ENCODE data around the gene TMEM80. TPM values are rescaled to one million over a fixed set of nuclear protein-coding genes. Genes with fewer than 3 reads are reported as not detected.

The TMEM80 gene
- total and polyA plus RNA-seq, 2 of the 8 experiments (the other 6 are each of a cell fraction or from before 2014, with no cell fraction given) = 8.0 to 16.3 TPM

DNA sequence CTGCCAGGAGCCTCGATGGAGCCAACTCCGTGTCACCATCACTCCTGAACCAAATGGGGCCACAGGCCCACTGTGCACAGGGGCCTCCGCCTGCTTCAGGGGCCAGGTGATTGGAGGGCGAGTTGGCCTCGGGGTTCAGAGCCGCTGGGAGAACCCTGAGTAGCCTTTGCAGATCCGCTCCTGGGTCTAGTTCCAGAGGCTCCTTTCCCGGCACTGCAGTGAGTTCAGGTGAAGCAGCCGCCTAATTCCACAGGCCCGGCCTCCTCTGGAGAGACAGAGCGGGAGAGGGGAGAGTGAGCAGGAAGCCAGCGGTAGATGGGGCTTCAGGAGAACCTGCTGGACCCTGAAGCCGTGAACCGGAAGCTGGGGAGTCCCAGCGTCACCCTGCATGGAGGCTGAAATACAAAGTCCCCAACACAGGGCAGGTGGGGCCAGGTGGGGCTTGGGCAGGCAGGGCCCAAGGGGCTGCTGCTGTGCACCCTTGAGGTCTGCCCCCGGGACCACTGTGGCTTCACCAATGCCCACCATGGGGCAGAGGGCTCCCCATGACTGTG lies 36.0 kb upstream of the TMEM80 start:
- no peak overlapping the region for H3K23ac ChIP-seq (ENCODE audit: insufficient read length)
- no peak overlapping the region for H3K18ac ChIP-seq (ENCODE audit: extremely low read depth, low read length)
- H3K4me2 ChIP-seq (ENCODE audit: insufficient read depth in 1 of 2, low read depth in 2 of 2, low read length in 2 of 2) = no peak overlapping the region
- no peak overlapping the region for H2BK12ac ChIP-seq (ENCODE audit: low read depth, low read length)
- H2AK5ac ChIP-seq (ENCODE audit: low read depth, low read length) = no peak overlapping the region
- CTCF ChIA-PET (ENCODE audit: partially characterized antibody) = interaction anchor here (0.7 to 3.6 kb wide), 3 partner anchors 21 to 116 kb away, joined by 3 to 16 read pairs (median 4); no protein-coding TSS in a partner anchor
- DNase-seq (ENCODE audit: low read depth in 1 of 2, low spot score in 2 of 2) (no peak), FAIRE-seq (no peak)
- H3K9me3 ChIP-seq (ENCODE audit: insufficient read depth in 2 of 2, low read depth in 1 of 2, low read length in 1 of 2) = no peaks in the 10 kb centered on the region
- H3K56ac ChIP-seq (replicated peaks; ENCODE audit: insufficient read length, low read depth, low read length) = no peak overlapping the region
- H4K8ac ChIP-seq (ENCODE audit: extremely low read depth, insufficient read depth, low read length) = no peak overlapping the region
- H3K4ac ChIP-seq (replicated peaks; ENCODE audit: insufficient read length, low read depth, low read length) = no peak overlapping the region
- POLR2A ChIA-PET (ENCODE audit: partially characterized antibody) = interaction anchor here (0.8 to 1.9 kb wide), 3 partner anchors 10 to 20 kb away, joined by 3 to 4 read pairs (median 3); no protein-coding TSS in a partner anchor
- no peak overlapping the region for H2BK20ac ChIP-seq (ENCODE audit: low read length)
- no peak overlapping the region for H4K5ac ChIP-seq (ENCODE audit: insufficient read length, low read depth, low read length)
- no peak overlapping the region for H3K27ac ChIP-seq (ENCODE audit: low read depth, low read length)
- no peaks in the 10 kb centered on the region for H3K23me2 ChIP-seq (ENCODE audit: low read depth, low read length)
- H3K27me3 ChIP-seq (replicated peaks in 1 of 4; ENCODE audit: control insufficient read depth in 3 of 4, extremely low read depth in 1 of 4, insufficient read depth in 3 of 4, low read length in 3 of 4) = no peaks in the 10 kb centered on the region
- no peak overlapping the region for H3K9ac ChIP-seq (replicated peaks in 1 of 4; ENCODE audit: extremely low read depth in 1 of 4, low read depth in 3 of 4, low read length in 3 of 4)
- H3K4me3 ChIP-seq (ENCODE audit: extremely low read depth in 1 of 4, insufficient read depth in 2 of 4, low read depth in 3 of 4, low read length in 4 of 4) = no peak overlapping the region
- H3K36me3 ChIP-seq (ENCODE audit: control insufficient read depth in 2 of 4, insufficient read depth in 4 of 4, low read length in 3 of 4) = peaks cover 2 to 12% (median 2%) of the 10 kb centered on the region in 4 experiments; a peak in 4 of 8 replicates
- no peaks in the 10 kb centered on the region; the same call in 1 of the 2 replicates for H3K79me1 ChIP-seq (ENCODE audit: low read depth, low read length)
- WGBS, 2 experiments (ENCODE audit: extremely low coverage in 1 of 2, insufficient coverage in 1 of 2, insufficient read length in 1 of 2, insufficient replicate concordance in 2 of 2, low coverage in 1 of 2, low lambda C conversion rate in 2 of 2, missing lambda C conversion rate in 1 of 2) = 91% methylated on average over 16 of the region's 16 CpGs; no CpG with 5 or more reads in 1 of the 2 experiments
- H3K14ac ChIP-seq (ENCODE audit: insufficient read length) = no peak overlapping the region
- H4K20me1 ChIP-seq (replicated peaks in 1 of 2; ENCODE audit: control insufficient read depth in 1 of 2, insufficient read depth in 2 of 2, low read length in 2 of 2) = peaks cover 5 to 8% of the 10 kb centered on the region in 2 experiments
- no peaks in the 10 kb centered on the region for H3K4me1 ChIP-seq (replicated peaks in 1 of 4; ENCODE audit: control insufficient read depth in 3 of 4, insufficient read depth in 4 of 4, low read length in 3 of 4)
- no peak overlapping the region for H2AFZ ChIP-seq (ENCODE audit: low read length)
- no peak overlapping the region for H4K91ac ChIP-seq (replicated peaks; ENCODE audit: insufficient read length, low read length)
- no peak overlapping the region for H2BK15ac ChIP-seq (ENCODE audit: low read length)
- H2BK120ac ChIP-seq (replicated peaks; ENCODE audit: low read depth, low read length) = no peak overlapping the region
- H3K79me2 ChIP-seq (ENCODE audit: control insufficient read depth in 1 of 2, insufficient read depth in 2 of 2, low read length in 2 of 2) = no peaks in the 10 kb centered on the region
- no peak overlapping the region for H2BK5ac ChIP-seq (ENCODE audit: low read depth, low read length)
- no peak for TF ChIP-seq RNF2 (IDR thresholded peaks at IDR 0.05; ENCODE audit: borderline replicate concordance, low read depth, low read length, missing control alignments, poor library complexity, severe bottlenecking)
- no peak for TF ChIP-seq RBBP5 (IDR thresholded peaks at IDR 0.05; ENCODE audit: borderline replicate concordance, low read depth, low read length)
- TF ChIP-seq HDAC2 (IDR thresholded peaks at IDR 0.05; ENCODE audit: borderline replicate concordance in 1 of 2, low read depth in 2 of 2, low read length in 2 of 2) = no peak
- TF ChIP-seq SP4 (IDR thresholded peaks at IDR 0.05; ENCODE audit: low read length) = no peak
- TF ChIP-seq RAD21 (IDR thresholded peaks at IDR 0.05 in 1 of 2, conservative IDR thresholded peaks at IDR 0.05 in 1 of 2; ENCODE audit: low read depth in 2 of 2, low read length in 2 of 2) = no peak
- TF ChIP-seq SP1 (IDR thresholded peaks at IDR 0.05; ENCODE audit: low read depth, low read length) = no peak
- no peak for TF ChIP-seq JUN (IDR thresholded peaks at IDR 0.05; ENCODE audit: low read depth, low read length)
- TF ChIP-seq RXRA (IDR thresholded peaks at IDR 0.05; ENCODE audit: insufficient read depth, low read depth, low read length) = no peak
- TF ChIP-seq CBX8 (IDR thresholded peaks at IDR 0.05; ENCODE audit: borderline replicate concordance, low read depth, low read length) = no peak
- TF ChIP-seq CBX5 (IDR thresholded peaks at IDR 0.05; ENCODE audit: low read depth, low read length) = no peak
- no peak for TF ChIP-seq POLR2A (IDR thresholded peaks at IDR 0.05; ENCODE audit: control extremely low read depth in 1 of 2, low read depth in 2 of 2, low read length in 2 of 2)
- no peak for TF ChIP-seq NRF1 (IDR thresholded peaks at IDR 0.05; ENCODE audit: low read depth, low read length)
- TF ChIP-seq NANOG (IDR thresholded peaks at IDR 0.05; ENCODE audit: insufficient read depth, low read depth, low read length, poor library complexity, severe bottlenecking) = no peak
